H9 (cell line): Measurements from ENCODE around the gene RPL18. TPM values are rescaled to one million over a fixed set of nuclear protein-coding genes. Genes with fewer than 3 reads are reported as not detected.

Source experiments
- DNase-seq: peaks from one replicate; pipeline ENCODE4 v3.0.0-alpha.2; 2017
- H2AFZ ChIP-seq: one replicate; pipeline ENCODE4 v1.6.1; 2013; ENCODE audit warnings: mild to moderate bottlenecking, low read length, control low read depth, moderate library complexity
- H2AK5ac ChIP-seq: 2 replicates; pipeline ENCODE4 v1.6.1; 2013; ENCODE audit warnings: low read length, control low read depth, mixed read lengths; ENCODE audit not compliant: insufficient read length
- H2BK120ac ChIP-seq: one replicate; pipeline ENCODE4 v1.6.1; 2013; ENCODE audit warnings: low read depth, mild to moderate bottlenecking, low read length, control low read depth, inconsistent platforms; ENCODE audit not compliant: poor library complexity, severe bottlenecking
- H2BK12ac ChIP-seq: 2 replicates; pipeline ENCODE4 v1.6.1; 2013; ENCODE audit warnings: low read length, control low read depth, mixed read lengths, low read depth; ENCODE audit not compliant: insufficient read length
- H2BK15ac ChIP-seq: 2 replicates; pipeline ENCODE4 v1.6.1; 2013; ENCODE audit warnings: low read depth, low read length, control low read depth
- H2BK20ac ChIP-seq: one replicate; pipeline ENCODE4 v1.6.1; 2013; ENCODE audit warnings: low read depth, mild to moderate bottlenecking, low read length, control low read depth, inconsistent platforms; ENCODE audit not compliant: poor library complexity, severe bottlenecking
- H2BK5ac ChIP-seq: 2 replicates; pipeline ENCODE4 v1.6.1; 2013; ENCODE audit warnings: low read length, control low read depth, mixed read lengths; ENCODE audit not compliant: insufficient read length
- H3K14ac ChIP-seq: 2 replicates; pipeline ENCODE4 v1.6.1; 2013; ENCODE audit warnings: low read length, control low read depth; ENCODE audit not compliant: insufficient read depth
- H3K18ac ChIP-seq: 2 replicates; pipeline ENCODE4 v1.6.1; 2013; ENCODE audit warnings: low read depth, mild to moderate bottlenecking, mixed read lengths, low read length, control low read depth; ENCODE audit not compliant: insufficient read length
- H3K23ac ChIP-seq: 2 replicates; pipeline ENCODE4 v1.6.1; 2013; ENCODE audit warnings: low read length, control low read depth, mixed read lengths, low read depth; ENCODE audit not compliant: insufficient read length
- H3K23me2 ChIP-seq: 2 replicates; pipeline ENCODE4 v1.6.1; 2013; ENCODE audit warnings: low read depth, mild to moderate bottlenecking, mixed read lengths, low read length, control low read depth; ENCODE audit not compliant: insufficient read length, poor library complexity, severe bottlenecking
- H3K27ac ChIP-seq: 2 replicates; pipeline ENCODE4 v1.5.1; 2013; ENCODE audit warnings: low read length, control low read depth, mixed read lengths, low read depth; ENCODE audit not compliant: insufficient read length
- H3K27me3 ChIP-seq: 2 replicates; pipeline ENCODE4 v1.6.1; 2013; ENCODE audit warnings: low read length, control low read depth, inconsistent platforms; ENCODE audit not compliant: insufficient read depth
- H3K4ac ChIP-seq: 2 replicates; pipeline ENCODE4 v1.6.1; 2013; ENCODE audit warnings: low read depth, mild to moderate bottlenecking, control low read depth, inconsistent platforms, low read length, moderate library complexity
- H3K4me1 ChIP-seq: 2 replicates; pipeline ENCODE4 v1.6.1; 2013; ENCODE audit warnings: low read length, control low read depth, inconsistent platforms; ENCODE audit not compliant: insufficient read depth
- H3K4me2 ChIP-seq: 2 replicates; pipeline ENCODE4 v1.6.1; 2013; ENCODE audit warnings: low read length, control low read depth, mixed read lengths; ENCODE audit not compliant: insufficient read length, insufficient read depth
- H3K56ac ChIP-seq: 2 replicates; pipeline ENCODE4 v1.6.1; 2013; ENCODE audit warnings: low read depth, mild to moderate bottlenecking, mixed read lengths, low read length, control low read depth; ENCODE audit not compliant: insufficient read length
- H3K79me1 ChIP-seq: 2 replicates; pipeline ENCODE4 v1.6.1; 2013; ENCODE audit warnings: low read depth, mild to moderate bottlenecking, moderate library complexity, low read length, control low read depth, inconsistent platforms; ENCODE audit not compliant: insufficient read depth, poor library complexity, severe bottlenecking
- H3K79me2 ChIP-seq: 2 replicates; pipeline ENCODE4 v1.6.1; 2013; ENCODE audit warnings: low read length, control low read depth, inconsistent platforms; ENCODE audit not compliant: insufficient read depth
- H3K9ac ChIP-seq: 2 replicates; pipeline ENCODE4 v1.6.1; 2013; ENCODE audit warnings: low read length, control low read depth, mixed read lengths; ENCODE audit not compliant: insufficient read length; ENCODE audit errors: extremely low read depth
- H3K9me3 ChIP-seq: one replicate; pipeline ENCODE4 v1.6.1; 2013; ENCODE audit warnings: low read depth, low read length, inconsistent platforms; ENCODE audit not compliant: control insufficient read depth
- H3T11ph ChIP-seq: one replicate; pipeline ENCODE4 v1.6.1; 2013; ENCODE audit warnings: mild to moderate bottlenecking, low read length, control low read depth, inconsistent platforms
- H4K20me1 ChIP-seq: one replicate; pipeline ENCODE4 v1.6.1; 2013; ENCODE audit not compliant: control insufficient read depth, insufficient read length, insufficient read depth
- H4K5ac ChIP-seq: 2 replicates; pipeline ENCODE4 v1.6.1; 2013; ENCODE audit warnings: low read depth, mild to moderate bottlenecking, mixed read lengths, low read length, control low read depth; ENCODE audit not compliant: insufficient read length
- H4K8ac ChIP-seq: replicated peaks from 2 replicates; pipeline ENCODE4 v1.6.1; 2013; ENCODE audit warnings: low read length, control low read depth, mixed read lengths, low read depth; ENCODE audit not compliant: insufficient read length
- H4K91ac ChIP-seq: 2 replicates; pipeline ENCODE4 v1.6.1; 2013; ENCODE audit warnings: low read depth, mild to moderate bottlenecking, moderate library complexity, mixed read lengths, low read length, control low read depth; ENCODE audit not compliant: insufficient read length
- H3K27ac Mint-ChIP-seq, 3 experiments: 2 replicates in 2 of 3; 3 replicates in 1 of 3; pipeline ENCODE4 v1.8.0; 2020 to 2021; ENCODE audit warnings: mixed read lengths in 3 of 3, mild to moderate bottlenecking in 1 of 3, moderate library complexity in 1 of 3
- H3K27me3 Mint-ChIP-seq: 2 replicates; pipeline ENCODE4 v1.8.0; 2021; ENCODE audit warnings: low read depth, mild to moderate bottlenecking, moderate library complexity, mixed read lengths
- H3K36me3 Mint-ChIP-seq, 3 experiments: 2 replicates in 2 of 3; 3 replicates in 1 of 3; pipeline ENCODE4 v1.8.0; 2020 to 2021; ENCODE audit warnings: low read depth in 3 of 3, mixed read lengths in 3 of 3; ENCODE audit not compliant: insufficient read depth in 1 of 3
- H3K4me1 Mint-ChIP-seq, 2 experiments: 2 replicates each; pipeline ENCODE4 v1.8.0; 2020; ENCODE audit warnings: mixed read lengths in 2 of 2
- H3K4me3 Mint-ChIP-seq, 2 experiments: 2 replicates in 1 of 2; 3 replicates in 1 of 2; pipeline ENCODE4 v1.8.0; 2020 to 2021; ENCODE audit warnings: mild to moderate bottlenecking in 2 of 2, mixed read lengths in 2 of 2, moderate library complexity in 1 of 2
- H3K9me3 Mint-ChIP-seq, 2 experiments: 2 replicates in 1 of 2; 3 replicates in 1 of 2; pipeline ENCODE4 v1.8.0; 2020; ENCODE audit warnings: mild to moderate bottlenecking in 2 of 2, mixed read lengths in 2 of 2, moderate library complexity in 1 of 2
- CTCF ChIP-seq: fragments of 200-600 bp; sonication (generic); conservative IDR thresholded peaks from 3 replicates; pipeline ENCODE4 v1.8.0; 2021; ENCODE audit warnings: antibody characterized with exemption, mild to moderate bottlenecking
- WGBS: extraction: QIAGEN DNeasy Blood & Tissue Kit; methylation state at CpG from one replicate; pipeline ENCODE4 v1.1.7; 2013; ENCODE audit warnings: missing lambda C conversion rate, low lambda C conversion rate, mixed read lengths; ENCODE audit not compliant: insufficient read length; ENCODE audit errors: extremely low coverage; 5-methylcytosine and 5-hydroxymethylcytosine counted together
- total RNA-seq: library from RNA; stranded (reverse); gene quantifications from 2 replicates; pipeline ENCODE4 v1.2.1, GENCODE V29; 2021

The RPL18 gene
- total RNA-seq, 1 experiment from 2014 or later = 1,855 TPM

DNA sequence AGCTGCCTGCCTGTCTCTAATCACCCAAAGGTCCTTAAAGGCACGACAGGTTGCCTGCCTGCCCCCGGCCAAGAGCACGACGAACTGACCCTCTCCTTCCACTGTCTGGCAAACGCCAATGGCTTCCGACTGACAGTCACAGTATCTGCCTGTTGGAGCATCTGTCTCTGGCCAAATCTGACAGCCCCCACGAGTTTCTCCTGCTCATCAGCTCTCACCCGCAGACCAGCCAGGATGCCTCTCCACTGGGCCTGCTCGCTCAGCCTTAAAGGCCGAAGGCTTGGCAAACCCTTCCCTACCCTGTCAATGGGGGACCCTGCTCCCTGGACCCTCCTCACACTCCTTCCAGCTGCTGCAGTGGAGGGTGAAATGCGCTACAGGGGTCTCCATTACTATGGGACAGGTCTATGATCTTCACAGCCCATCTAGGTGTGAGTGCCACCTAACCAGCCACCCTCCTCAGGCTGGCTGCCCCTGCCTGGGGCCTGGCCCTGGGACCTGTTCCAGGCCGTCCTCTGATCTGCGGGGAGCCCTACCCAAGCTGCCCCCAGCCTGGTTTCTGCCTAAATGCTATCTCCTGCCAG is 5.0 kb downstream of the RPL18 start:
- no peak overlapping the region for H3K23ac ChIP-seq
- Mint-ChIP-seq H3K36me3 (peaks cover 36 to 56% (median 50%) of the 10 kb centered on the region in 3 experiments), H3K27me3 (no peaks in the 10 kb centered on the region; the same call in 1 of the 2 replicates), H3K27ac (peak overlapping the region; percentile 96 to 98 (median 97)), H3K4me3 (peak overlapping the region; percentile 42 to 68; a peak in 3 of 5 replicates), H3K4me1 (peaks cover 30 to 46% of the 10 kb centered on the region in 2 experiments), H3K9me3 (no peaks in the 10 kb centered on the region; a peak in 1 of 5 replicates)
- H3K27me3 ChIP-seq = no peaks in the 10 kb centered on the region
- H3K4ac ChIP-seq = no peak overlapping the region
- no peak overlapping the region for H4K91ac ChIP-seq
- H3K9me3 ChIP-seq = no peaks in the 10 kb centered on the region
- H3K14ac ChIP-seq = peak overlapping the region; percentile 44; the same call in 1 of the 2 replicates
- no peak overlapping the region for H3K18ac ChIP-seq
- TF ChIP-seq CTCF = no peak
- H4K8ac ChIP-seq = no peak overlapping the region
- WGBS = no CpG with 5 or more reads among the region's 13 CpGs
- no peak for DNase-seq
- H2AK5ac ChIP-seq = no peak overlapping the region
- H2BK15ac ChIP-seq = no peak overlapping the region
- no peak overlapping the region for H3T11ph ChIP-seq
- peaks cover 18% of the 10 kb centered on the region for H3K79me2 ChIP-seq
- H3K27ac ChIP-seq = no peak overlapping the region
- H2BK120ac ChIP-seq = no peak overlapping the region
- no peak overlapping the region for H2AFZ ChIP-seq
- no peak overlapping the region for H2BK20ac ChIP-seq
- H3K56ac ChIP-seq = no peak overlapping the region
- H3K79me1 ChIP-seq = peaks cover 4% of the 10 kb centered on the region
- H4K5ac ChIP-seq = no peak overlapping the region
- no peak overlapping the region for H2BK12ac ChIP-seq
- peaks cover 5% of the 10 kb centered on the region for H3K23me2 ChIP-seq
- no peak overlapping the region for H2BK5ac ChIP-seq
- peak overlapping the region; percentile 5 for H3K9ac ChIP-seq
- H4K20me1 ChIP-seq = no peaks in the 10 kb centered on the region
- H3K4me2 ChIP-seq = no peak overlapping the region
- H3K4me1 ChIP-seq = peaks cover 3% of the 10 kb centered on the region; the same call in 1 of the 2 replicates
